GM19467 (cell line): ENCODE measurements around the gene CTSD.

Experiments
- ATAC-seq: cut with Tn5 transposase; IDR thresholded peaks from one replicate; pipeline ENCODE4 v1.9.1; 2021; ENCODE audit warnings: mild to moderate bottlenecking, moderate library complexity; ENCODE audit not compliant: unreplicated experiment

Gene CTSD

GRCh38 chr11:1782831-1783724, 19.4 kb upstream of the CTSD start:
- no peak for ATAC-seq

GRCh38 chr11:1782031-1782590, 18.4 kb upstream of the CTSD start:
- ATAC-seq, result no peak

GRCh38 chr11:1781593-1781975, 17.9 kb upstream of the CTSD start:
- ATAC-seq, result no peak

- ATAC-seq, result no peak
Observed at GRCh38 chr11:1780700-1781592, 17.2 kb upstream of the CTSD start.

GRCh38 chr11:1779806-1780699, 16.3 kb upstream of the CTSD start:
- no peak for ATAC-seq

- no peak for ATAC-seq
Observed at GRCh38 chr11:1779034-1779805, 15.5 kb upstream of the CTSD start.

DNA sequence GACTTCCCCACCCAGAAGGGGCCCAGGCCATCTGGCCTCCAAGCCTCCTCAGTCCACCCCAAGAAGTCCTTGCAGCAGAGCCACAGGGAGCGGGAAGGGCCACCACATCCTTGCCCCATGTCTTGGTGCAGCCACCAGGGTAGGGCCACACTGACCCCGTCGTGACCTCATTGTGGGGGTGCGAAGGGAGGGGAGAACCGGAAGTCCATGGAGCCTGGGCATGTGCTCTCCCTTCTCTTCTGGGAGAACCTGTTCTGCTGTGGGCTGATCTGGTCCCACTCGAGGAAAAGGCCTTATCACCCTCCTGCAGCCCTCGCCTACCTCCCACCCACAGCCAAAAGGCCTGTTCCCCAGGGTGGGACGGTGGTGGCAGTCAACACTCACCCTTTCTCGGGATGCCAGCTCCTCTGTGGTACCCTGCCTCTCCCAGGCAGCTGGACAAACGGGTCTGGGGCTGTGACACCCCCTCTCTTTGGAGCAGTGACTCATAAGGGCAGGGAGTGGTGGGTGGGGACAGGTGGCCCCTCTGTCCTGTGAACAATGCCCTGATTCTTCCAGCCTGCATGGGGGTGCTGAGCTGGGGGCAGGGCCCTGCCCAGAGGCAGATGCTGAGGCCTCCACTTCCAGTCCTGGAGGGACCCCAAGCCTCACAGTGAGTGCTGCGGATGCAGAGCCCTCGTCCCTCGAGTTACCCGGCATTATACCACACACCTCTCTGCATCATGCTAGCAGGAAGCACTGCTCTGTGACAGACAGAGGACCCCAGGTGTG, 14.6 kb upstream of the CTSD start:
- no peak for ATAC-seq

- no peak for ATAC-seq
Observed at GRCh38 chr11:1777737-1778136, 14.0 kb upstream of the CTSD start.

- no peak for ATAC-seq
Observed at GRCh38 chr11:1776944-1777715, 13.4 kb upstream of the CTSD start.

GRCh38 chr11:1776331-1776851, 12.7 kb upstream of the CTSD start:
- no peak for ATAC-seq

DNA sequence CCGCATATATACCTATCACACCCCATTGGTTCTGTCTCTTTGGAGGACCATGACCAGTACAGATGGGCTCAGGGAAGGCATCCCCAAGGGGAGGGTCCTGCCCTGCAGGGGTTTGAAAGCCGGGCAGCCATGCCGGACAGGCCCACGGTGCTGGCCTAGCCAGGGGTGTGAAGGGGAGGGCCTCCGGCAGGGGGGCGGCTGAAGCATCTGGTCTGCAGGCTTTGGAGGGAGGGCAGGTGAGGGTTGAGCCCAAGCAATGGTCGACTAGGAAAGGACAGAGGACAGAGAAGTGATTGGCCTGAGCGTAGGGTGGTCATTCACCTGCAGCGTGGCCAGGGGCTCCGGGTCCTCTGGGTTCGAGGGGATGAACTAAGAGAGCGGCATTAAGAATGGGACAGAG, 11.2 kb upstream of the CTSD start:
- no peak for ATAC-seq

DNA sequence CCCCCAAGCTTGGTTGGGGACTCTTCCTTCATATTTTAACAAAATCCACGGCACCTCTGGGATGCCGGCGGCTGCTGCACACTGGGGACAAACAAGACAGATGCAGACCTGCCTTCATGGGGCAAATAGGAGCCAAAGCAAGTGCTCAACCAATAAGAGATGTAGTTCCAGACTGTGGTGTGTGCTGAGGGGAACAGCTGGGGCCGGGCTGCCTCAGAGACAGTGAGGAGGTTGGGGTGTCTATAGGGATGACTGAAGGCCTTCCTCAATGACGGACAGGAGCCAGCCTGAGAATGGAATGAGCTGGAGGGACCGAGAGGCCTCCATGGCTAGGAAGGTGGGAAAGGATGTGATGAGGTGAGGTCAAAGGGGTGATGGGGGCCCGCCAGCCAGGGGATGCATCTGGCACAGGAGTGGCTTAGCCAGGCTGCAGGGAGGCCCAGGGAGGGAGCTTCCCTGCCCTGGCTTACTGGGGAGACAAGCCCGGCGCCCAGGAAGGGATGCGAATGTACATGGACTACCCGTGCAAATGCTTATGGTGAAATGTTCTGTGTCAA, 10.3 kb upstream of the CTSD start:
- ATAC-seq, result no peak

DNA sequence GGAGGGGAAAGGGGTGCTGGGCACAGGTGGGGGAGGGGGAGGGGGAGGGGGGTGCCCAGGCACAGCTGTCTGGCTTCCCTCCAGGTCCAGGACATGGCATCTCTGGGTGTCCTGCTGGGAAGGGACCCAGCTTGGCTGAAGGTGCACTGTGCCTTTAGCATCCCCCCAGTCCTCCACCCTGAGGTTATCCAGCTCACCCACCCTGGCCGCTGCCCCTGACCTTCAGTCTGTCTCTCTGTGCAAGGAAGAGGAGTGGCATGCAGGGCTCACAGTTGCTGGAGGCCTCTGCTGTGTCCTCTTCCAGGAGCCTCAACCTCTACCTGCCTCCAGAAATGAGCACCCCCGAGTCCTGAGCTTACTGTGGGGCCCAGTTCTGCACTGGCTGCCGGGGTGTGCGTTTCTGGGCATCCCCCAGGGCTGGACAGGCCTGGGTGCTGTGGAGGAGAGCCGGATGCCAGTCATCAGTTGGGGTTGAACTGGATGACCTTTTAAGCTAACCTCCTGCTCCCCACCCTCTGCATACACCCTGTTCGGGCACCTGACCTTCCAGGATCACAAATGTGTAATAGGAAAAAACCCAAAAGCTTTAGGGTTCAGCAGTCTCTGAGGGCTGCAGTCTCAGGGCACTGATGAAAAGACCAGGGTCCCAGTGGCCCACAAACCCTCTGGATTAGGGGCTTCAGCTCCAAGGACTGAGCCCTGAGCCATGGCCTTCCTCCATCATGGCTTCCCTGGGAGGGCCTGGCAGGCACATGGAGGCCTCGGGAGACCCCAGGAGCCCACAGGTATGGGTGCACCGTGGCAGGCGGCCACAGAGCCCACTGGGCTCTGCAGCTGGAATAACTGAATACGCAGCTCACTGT, 9.6 kb upstream of the CTSD start:
- no peak for ATAC-seq

DNA sequence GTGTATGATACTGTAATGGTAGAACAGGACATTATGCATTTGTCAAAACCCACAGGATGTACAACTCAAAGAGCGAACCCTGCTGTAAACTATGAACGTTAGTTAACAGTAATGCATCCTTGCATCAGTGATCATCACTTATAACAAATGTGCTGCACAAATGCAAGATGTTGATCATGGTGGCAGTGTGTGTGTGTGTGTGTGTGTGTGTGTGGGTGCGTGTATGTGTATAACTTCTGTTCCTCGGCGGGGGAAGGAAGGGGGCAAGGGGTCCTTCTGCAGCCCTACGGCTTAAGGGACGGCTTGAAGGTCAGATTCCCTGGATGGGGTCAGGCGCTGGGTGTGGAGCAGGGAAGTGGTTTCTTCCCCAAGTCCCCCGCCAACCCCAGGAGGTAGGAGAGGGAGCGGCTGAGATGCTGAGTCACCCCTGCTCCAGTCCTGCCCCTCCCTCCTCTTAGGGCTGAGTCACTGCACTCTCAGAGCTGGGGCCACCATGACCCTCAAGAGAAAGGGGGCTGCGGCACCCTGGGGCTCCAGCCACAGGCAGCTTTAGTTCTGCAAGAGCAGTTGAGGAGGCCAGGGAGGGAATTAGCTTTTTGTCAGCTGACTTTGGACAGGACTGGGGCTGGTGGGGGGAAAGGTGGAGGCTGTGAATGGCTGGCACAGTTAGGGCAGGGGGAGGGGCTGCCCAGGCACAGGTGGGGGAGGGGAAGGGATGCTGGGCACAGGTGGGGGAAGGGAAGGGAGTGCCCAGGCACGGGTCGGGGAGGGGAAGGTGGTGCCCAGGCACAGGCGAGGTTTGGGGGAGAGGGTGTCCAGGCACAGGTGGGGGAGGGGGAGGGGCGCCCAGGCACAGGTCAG, 8.8 kb upstream of the CTSD start:
- no peak for ATAC-seq

GRCh38 chr11:1771700-1772099, 8.0 kb upstream of the CTSD start:
- no peak for ATAC-seq

GRCh38 chr11:1771273-1771672, 7.5 kb upstream of the CTSD start:
- ATAC-seq, result no peak
